H1 (cell line): Measurements from ENCODE around the gene MUC4.

Experiments used
- CBX5 ChIP-seq: fragments of 300-800, 300-1000 bp; sonication (generic); IDR thresholded peaks from 2 replicates; pipeline ENCODE4 v1.7.1; 2016; ENCODE audit warnings: antibody characterized with exemption, low read length, low read depth
- EZH2 ChIP-seq: fragments of 200-600 bp; sonication (generic); IDR thresholded peaks from 2 replicates; pipeline ENCODE4 v1.7.1; 2012; ENCODE audit warnings: low read depth, mild to moderate bottlenecking, moderate library complexity, low read length, inconsistent platforms; ENCODE audit not compliant: severe bottlenecking
- FOSL1 ChIP-seq: IDR thresholded peaks from 2 replicates; pipeline ENCODE4 v1.6.1; 2011; ENCODE audit warnings: mild to moderate bottlenecking, low read depth, low read length, moderate library complexity; ENCODE audit not compliant: insufficient read depth
- GTF2F1 ChIP-seq: IDR thresholded peaks from 2 replicates; pipeline ENCODE4 v1.6.1; 2012; ENCODE audit warnings: low read depth, low read length, improper control_type of control experiment, borderline replicate concordance
- JUN ChIP-seq: IDR thresholded peaks from 2 replicates; pipeline ENCODE4 v1.6.1; 2011; ENCODE audit warnings: low read depth, mild to moderate bottlenecking, improper control_type of control experiment, low read length
- KDM5A ChIP-seq: fragments of 200-600 bp; IDR thresholded peaks from 2 replicates; pipeline ENCODE4 v1.7.1; 2012; ENCODE audit warnings: mild to moderate bottlenecking, low read length, inconsistent platforms, mixed read lengths
- POU5F1 ChIP-seq: IDR thresholded peaks from 2 replicates; pipeline ENCODE4 v1.6.1; 2011; ENCODE audit warnings: low read depth, mild to moderate bottlenecking, low read length, moderate library complexity
- RAD21 ChIP-seq, 2 experiments: IDR thresholded peaks in 1 of 2; conservative IDR thresholded peaks in 1 of 2; 2 replicates each; pipeline ENCODE4 v1.6.1; 2011; ENCODE audit warnings: low read depth in 2 of 2, low read length in 2 of 2, improper control_type of control experiment in 1 of 2, inconsistent platforms in 1 of 2, mild to moderate bottlenecking in 1 of 2, moderate library complexity in 1 of 2
- TF ChIP-seq, protein P1 (sequence below): IDR thresholded peaks from 2 replicates; pipeline ENCODE4 v1.6.1; 2012; ENCODE audit warnings: low read length, inconsistent platforms
- TF ChIP-seq, protein P2 (sequence below), 3 experiments: IDR thresholded peaks; 1 replicate in 2 of 3; 2 replicates in 1 of 3; pipeline versions ENCODE4 v1.5.1 to v1.6.1; 2011; ENCODE audit warnings: low read length in 3 of 3, mild to moderate bottlenecking in 3 of 3, inconsistent platforms in 2 of 3, low read depth in 1 of 3, moderate library complexity in 1 of 3; ENCODE audit not compliant: insufficient read depth in 1 of 3; ENCODE audit errors: control extremely low read depth in 1 of 3

DNA sequence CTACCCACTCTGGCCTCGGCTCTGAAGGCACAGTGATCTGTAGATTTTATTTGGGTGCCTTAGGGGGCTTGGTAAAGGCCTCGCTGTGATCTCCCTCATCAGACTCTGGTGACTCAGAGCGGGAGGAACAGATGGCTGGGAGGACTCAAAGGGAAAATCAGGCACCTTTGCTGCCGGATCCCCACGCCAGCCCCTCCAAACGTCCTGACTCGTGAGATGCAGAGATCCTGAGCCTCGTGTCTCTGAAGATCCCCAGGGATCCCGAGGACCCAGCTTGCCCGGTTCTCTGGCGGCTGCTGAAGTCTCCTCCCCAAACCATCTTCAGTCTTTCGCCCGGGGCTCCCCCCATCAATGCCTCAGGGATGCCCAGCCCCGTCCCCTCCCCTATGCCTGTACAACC lies 58.1 kb downstream of the MUC4 start:
- TF ChIP-seq RAD21 (IDR thresholded peaks at IDR 0.05 in 1 of 2, conservative IDR thresholded peaks at IDR 0.05 in 1 of 2; ENCODE audit: low read depth in 2 of 2, low read length in 2 of 2) (no peak), FOSL1 (no peak), JUN (no peak), CBX5 (no peak), EZH2 (no peak), KDM5A (no peak), POU5F1 (no peak), GTF2F1 (no peak)
- TF ChIP-seq, protein P1, sequence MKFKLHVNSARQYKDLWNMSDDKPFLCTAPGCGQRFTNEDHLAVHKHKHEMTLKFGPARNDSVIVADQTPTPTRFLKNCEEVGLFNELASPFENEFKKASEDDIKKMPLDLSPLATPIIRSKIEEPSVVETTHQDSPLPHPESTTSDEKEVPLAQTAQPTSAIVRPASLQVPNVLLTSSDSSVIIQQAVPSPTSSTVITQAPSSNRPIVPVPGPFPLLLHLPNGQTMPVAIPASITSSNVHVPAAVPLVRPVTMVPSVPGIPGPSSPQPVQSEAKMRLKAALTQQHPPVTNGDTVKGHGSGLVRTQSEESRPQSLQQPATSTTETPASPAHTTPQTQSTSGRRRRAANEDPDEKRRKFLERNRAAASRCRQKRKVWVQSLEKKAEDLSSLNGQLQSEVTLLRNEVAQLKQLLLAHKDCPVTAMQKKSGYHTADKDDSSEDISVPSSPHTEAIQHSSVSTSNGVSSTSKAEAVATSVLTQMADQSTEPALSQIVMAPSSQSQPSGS: no peak
- TF ChIP-seq, protein P2, sequence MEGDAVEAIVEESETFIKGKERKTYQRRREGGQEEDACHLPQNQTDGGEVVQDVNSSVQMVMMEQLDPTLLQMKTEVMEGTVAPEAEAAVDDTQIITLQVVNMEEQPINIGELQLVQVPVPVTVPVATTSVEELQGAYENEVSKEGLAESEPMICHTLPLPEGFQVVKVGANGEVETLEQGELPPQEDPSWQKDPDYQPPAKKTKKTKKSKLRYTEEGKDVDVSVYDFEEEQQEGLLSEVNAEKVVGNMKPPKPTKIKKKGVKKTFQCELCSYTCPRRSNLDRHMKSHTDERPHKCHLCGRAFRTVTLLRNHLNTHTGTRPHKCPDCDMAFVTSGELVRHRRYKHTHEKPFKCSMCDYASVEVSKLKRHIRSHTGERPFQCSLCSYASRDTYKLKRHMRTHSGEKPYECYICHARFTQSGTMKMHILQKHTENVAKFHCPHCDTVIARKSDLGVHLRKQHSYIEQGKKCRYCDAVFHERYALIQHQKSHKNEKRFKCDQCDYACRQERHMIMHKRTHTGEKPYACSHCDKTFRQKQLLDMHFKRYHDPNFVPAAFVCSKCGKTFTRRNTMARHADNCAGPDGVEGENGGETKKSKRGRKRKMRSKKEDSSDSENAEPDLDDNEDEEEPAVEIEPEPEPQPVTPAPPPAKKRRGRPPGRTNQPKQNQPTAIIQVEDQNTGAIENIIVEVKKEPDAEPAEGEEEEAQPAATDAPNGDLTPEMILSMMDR (IDR thresholded peaks at IDR 0.05; ENCODE audit: control extremely low read depth in 1 of 3, insufficient read depth in 1 of 3, low read depth in 1 of 3, low read length in 3 of 3): no peak
